KMS-11 (cell line): ENCODE results near the gene RGS2.

Experiments used
- H2AFZ ChIP-seq: fragments of 200-600 bp; sonication (generic); 2 replicates; pipeline ENCODE4 v1.6.1; 2016; ENCODE audit warnings: antibody characterized with exemption, mixed run types, low read depth
- H3K27ac ChIP-seq: fragments of 200-600 bp; sonication (generic); 2 replicates; pipeline ENCODE4 v1.6.1; 2016; ENCODE audit warnings: mild to moderate bottlenecking, mixed run types
- H3K27me3 ChIP-seq: fragments of 200-600 bp; sonication (generic); 2 replicates; pipeline ENCODE4 v1.6.1; 2017; ENCODE audit warnings: mild to moderate bottlenecking, low read depth, mixed run types, moderate library complexity; ENCODE audit not compliant: insufficient read depth
- H3K36me3 ChIP-seq: fragments of 200-600 bp; sonication (generic); 2 replicates; pipeline ENCODE4 v1.6.1; 2017; ENCODE audit warnings: mild to moderate bottlenecking, mixed run types; ENCODE audit not compliant: insufficient read depth
- H3K4me1 ChIP-seq: fragments of 200-600 bp; sonication (generic); 2 replicates; pipeline ENCODE4 v1.6.1; 2016; ENCODE audit warnings: mild to moderate bottlenecking, low read depth, mixed run types; ENCODE audit not compliant: poor library complexity, severe bottlenecking
- H3K4me2 ChIP-seq: fragments of 200-600 bp; sonication (generic); 2 replicates; pipeline ENCODE4 v1.7.0; 2016; ENCODE audit warnings: mild to moderate bottlenecking, mixed run types
- H3K4me3 ChIP-seq: fragments of 200-600 bp; sonication (generic); IDR thresholded peaks from 2 replicates; pipeline ENCODE4 v1.6.1; 2017; ENCODE audit warnings: low read depth, low read length, mixed read lengths; ENCODE audit not compliant: insufficient read depth
- H3K79me2 ChIP-seq: fragments of 200-600 bp; sonication (generic); 2 replicates; pipeline ENCODE4 v1.6.1; 2016; ENCODE audit warnings: low read depth, mixed run types; ENCODE audit not compliant: insufficient read depth
- H3K9ac ChIP-seq: fragments of 200-600 bp; sonication (generic); 2 replicates; pipeline ENCODE4 v1.6.1; 2016; ENCODE audit warnings: mild to moderate bottlenecking, mixed run types
- H4K20me1 ChIP-seq: fragments of 200-600 bp; sonication (generic); 2 replicates; pipeline ENCODE4 v1.6.1; 2016; ENCODE audit warnings: mild to moderate bottlenecking, mixed run types; ENCODE audit not compliant: insufficient read depth
- TF ChIP-seq, protein P1 (sequence below): fragments of 200-600 bp; sonication (generic); conservative IDR thresholded peaks from 2 replicates; pipeline ENCODE4 v1.6.1; 2017; ENCODE audit warnings: low read depth, mild to moderate bottlenecking, antibody characterized with exemption, low read length, moderate library complexity, mixed read lengths

RGS2 gene

DNA sequence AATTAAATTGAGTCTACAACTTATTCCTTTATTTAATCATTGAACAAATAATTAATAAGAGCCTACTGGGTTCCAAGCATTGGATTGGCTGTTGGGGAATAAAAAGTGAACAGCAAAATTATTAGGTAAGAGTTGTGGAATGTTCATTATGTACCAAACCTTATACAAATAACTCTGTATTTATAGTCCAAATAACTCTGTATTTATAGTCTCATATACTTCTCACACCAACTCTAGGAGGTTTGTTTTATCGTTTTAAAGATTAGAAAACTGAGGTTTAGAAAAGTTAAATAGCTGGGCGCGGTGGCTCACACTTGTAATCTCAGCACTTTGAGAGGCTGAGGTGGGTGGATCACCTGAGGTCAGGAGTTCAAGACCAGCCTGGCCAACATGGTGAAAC is 40.6 kb downstream of the RGS2 start:
- TF ChIP-seq, protein P1, sequence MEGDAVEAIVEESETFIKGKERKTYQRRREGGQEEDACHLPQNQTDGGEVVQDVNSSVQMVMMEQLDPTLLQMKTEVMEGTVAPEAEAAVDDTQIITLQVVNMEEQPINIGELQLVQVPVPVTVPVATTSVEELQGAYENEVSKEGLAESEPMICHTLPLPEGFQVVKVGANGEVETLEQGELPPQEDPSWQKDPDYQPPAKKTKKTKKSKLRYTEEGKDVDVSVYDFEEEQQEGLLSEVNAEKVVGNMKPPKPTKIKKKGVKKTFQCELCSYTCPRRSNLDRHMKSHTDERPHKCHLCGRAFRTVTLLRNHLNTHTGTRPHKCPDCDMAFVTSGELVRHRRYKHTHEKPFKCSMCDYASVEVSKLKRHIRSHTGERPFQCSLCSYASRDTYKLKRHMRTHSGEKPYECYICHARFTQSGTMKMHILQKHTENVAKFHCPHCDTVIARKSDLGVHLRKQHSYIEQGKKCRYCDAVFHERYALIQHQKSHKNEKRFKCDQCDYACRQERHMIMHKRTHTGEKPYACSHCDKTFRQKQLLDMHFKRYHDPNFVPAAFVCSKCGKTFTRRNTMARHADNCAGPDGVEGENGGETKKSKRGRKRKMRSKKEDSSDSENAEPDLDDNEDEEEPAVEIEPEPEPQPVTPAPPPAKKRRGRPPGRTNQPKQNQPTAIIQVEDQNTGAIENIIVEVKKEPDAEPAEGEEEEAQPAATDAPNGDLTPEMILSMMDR = no peak
- Histone ChIP-seq H4K20me1 (no peaks in the 10 kb centered on the region), H2AFZ (no peak overlapping the region), H3K4me2 (no peak overlapping the region), H3K4me3 (no peak overlapping the region), H3K9ac (no peak overlapping the region), H3K79me2 (no peaks in the 10 kb centered on the region), H3K36me3 (no peaks in the 10 kb centered on the region), H3K4me1 (no peaks in the 10 kb centered on the region), H3K27me3 (no peaks in the 10 kb centered on the region), H3K27ac (no peak overlapping the region)

DNA sequence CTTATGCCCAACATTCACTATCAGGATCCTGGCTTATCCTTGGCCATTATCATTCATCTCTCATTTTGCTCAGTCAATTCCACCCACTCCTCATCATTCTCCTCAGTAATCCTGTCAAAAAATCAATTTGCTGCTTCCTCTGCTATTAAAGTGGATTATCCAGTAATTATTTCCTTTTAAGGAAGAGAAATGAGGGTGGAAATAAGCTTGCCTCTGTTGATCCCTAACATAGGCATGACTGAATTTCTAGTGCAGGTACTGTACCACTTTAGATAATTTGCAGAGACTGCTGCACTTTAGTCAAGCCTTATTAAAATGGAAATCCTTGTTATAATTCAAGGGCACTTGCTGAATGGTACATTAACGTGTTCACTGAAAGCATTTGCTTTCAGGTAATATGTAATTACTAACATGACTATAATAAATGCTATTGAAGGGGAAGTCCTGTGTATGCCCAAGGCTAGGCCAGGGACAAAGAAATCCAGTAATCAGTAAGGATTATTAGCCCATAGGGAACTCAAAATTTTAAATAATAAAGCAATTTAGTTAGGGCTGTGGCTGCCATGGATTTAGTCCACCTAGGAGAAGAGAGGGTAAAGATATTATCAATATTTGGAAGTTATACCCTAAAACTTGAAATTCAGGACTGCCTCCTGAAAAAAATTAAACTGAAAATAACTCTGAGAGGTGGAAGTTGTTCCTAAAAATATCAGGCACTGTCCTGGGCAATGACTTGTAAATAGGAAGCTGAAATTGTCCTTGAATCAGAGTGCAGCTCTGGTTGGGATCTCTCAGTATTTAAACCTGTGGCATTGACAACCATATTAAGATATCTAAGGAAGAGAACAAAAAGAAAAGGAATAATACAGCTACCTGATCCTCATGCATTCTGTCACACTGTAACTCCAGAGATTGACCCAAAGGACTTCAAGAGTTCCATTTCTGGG is 43.4 kb downstream of the RGS2 start:
- Histone ChIP-seq H3K79me2 (no peaks in the 10 kb centered on the region), H3K9ac (no peak overlapping the region), H3K4me3 (no peak overlapping the region), H4K20me1 (no peaks in the 10 kb centered on the region), H3K4me2 (no peak overlapping the region), H3K27me3 (no peaks in the 10 kb centered on the region), H3K36me3 (no peaks in the 10 kb centered on the region), H3K4me1 (no peaks in the 10 kb centered on the region), H3K27ac (no peak overlapping the region), H2AFZ (no peak overlapping the region)
- TF ChIP-seq, protein P1 = no peak

DNA sequence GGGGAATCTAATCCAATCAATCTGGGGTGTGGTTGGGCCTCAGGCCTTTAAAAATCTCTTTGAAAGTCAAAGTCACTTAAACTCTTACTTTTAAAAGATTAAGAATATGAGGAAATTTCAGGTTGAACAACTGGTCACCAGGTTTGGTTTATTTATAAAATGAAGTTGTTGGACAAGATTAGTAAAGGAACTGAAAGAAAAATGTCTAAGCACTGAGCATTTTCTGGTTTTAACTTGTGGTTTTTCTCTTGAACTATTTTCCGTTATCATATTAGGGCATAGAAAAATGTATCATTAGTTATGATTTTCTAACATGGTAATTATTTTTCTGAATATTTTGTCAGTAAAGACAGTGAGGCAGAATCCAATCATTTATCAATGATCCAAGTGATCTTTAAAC is 49.6 kb downstream of the RGS2 start:
- Histone ChIP-seq H3K27ac (no peak overlapping the region), H3K4me3 (no peak overlapping the region), H3K4me2 (no peak overlapping the region), H3K9ac (no peak overlapping the region), H3K4me1 (no peaks in the 10 kb centered on the region), H3K79me2 (no peaks in the 10 kb centered on the region), H3K27me3 (no peaks in the 10 kb centered on the region), H3K36me3 (no peaks in the 10 kb centered on the region), H2AFZ (no peak overlapping the region), H4K20me1 (no peaks in the 10 kb centered on the region)
- TF ChIP-seq, protein P1 = no peak

DNA sequence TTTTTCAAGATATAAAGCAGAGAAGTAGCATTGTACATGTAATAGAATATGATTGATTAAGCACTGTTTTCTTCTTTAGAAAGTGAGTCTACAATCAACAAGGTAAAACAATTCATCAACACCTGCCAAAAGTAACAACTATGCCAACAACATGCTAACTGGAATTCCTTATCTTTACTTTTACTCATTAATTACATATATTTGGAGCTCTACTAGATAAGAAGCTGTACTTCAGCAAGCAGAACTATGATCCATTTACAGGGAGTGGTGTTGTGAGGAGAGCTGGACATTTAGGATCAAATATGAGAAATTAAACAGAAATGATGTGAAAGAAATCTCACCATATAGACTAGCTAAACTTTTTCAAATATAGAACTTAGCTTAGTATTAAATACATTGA is 51.0 kb downstream of the RGS2 start:
- Histone ChIP-seq H3K27me3 (no peaks in the 10 kb centered on the region), H3K4me3 (no peak overlapping the region), H3K4me1 (no peaks in the 10 kb centered on the region), H3K27ac (no peak overlapping the region), H3K9ac (no peak overlapping the region), H2AFZ (no peak overlapping the region), H3K36me3 (no peaks in the 10 kb centered on the region), H3K79me2 (no peaks in the 10 kb centered on the region), H3K4me2 (no peak overlapping the region), H4K20me1 (no peaks in the 10 kb centered on the region)
- TF ChIP-seq, protein P1 = no peak
